NOMO-1 treated with dmso at 0.1 percent for 144 hours (cell line): ENCODE data around the gene NQO2.
"Not testable (repeated sequence)": the region's sequence is repeated elsewhere in the genome, so short reads cannot be mapped to it uniquely, and the experiment has no call there.

ENCODE experiments used
- DNase-seq: peaks from one replicate; lab custom pipeline; 2025; ENCODE audit not compliant: unreplicated experiment; lab: John Stamatoyannopoulos, UW

Gene NQO2

GRCh38 chr6:3036861-3037637 lies 37.4 kb downstream of the NQO2 start:
- DNase-seq, result no peak

DNA sequence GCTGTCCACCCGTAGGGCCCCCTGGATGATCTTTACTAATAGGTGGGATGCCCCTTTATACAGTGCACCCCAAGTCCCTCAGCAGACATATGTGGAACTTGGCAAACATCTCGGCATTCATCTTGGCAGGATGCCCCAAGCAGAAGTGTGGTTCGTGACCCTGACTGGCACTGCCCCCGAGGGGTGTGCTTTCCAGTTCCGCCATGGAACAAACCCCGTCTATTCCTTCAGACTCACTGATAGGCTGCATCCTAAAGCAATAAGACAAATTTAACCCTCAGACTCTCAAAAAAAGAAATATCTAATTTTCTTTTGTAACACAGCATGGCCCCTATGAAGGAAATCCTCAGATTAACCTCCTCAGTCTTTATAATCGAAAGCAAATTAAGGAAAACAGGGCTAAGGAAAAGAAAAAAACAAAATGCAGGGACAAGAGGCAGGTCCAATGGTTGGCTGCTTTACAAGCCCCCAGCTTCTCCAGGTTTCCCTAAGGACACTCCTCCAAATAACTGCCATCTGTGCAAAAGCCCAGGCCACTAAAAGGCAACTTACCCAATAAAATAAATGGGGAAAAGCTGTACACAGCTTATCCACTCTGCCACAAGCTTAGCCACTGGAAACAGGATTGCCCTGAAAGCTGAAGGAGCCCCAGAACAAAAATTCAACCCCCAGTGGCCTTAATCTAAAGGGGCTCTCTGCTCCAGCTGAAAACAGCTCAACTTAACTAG lies 38.1 kb downstream of the NQO2 start:
- DNase-seq, result no peak

DNA sequence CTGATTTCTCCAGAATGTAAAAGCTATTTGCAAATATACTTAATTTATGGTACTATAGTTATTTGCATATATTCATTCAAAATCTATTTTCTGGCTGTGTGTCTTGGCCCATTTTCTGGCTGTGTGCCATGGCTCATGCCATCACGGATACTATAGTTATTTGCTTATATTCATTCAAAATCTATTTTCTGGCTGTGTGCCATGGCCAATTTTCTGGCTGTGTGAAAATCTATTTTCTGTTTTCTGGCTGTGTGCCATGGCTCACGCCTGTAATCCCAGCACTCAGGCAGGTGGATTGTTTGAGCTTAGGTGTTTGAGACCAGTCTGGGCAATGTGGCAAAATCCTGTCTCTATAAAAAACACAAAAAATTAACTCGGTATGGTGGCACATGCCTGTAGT lies 39.7 kb downstream of the NQO2 start:
- no peak for DNase-seq

GRCh38 chr6:3041147-3041546 lies 41.5 kb downstream of the NQO2 start:
- DNase-seq, result no peak

GRCh38 chr6:3041606-3042005 lies 41.9 kb downstream of the NQO2 start:
- no peak for DNase-seq

- no peak for DNase-seq
Measured at GRCh38 chr6:3045369-3045768, 45.7 kb downstream of the NQO2 start.

DNA sequence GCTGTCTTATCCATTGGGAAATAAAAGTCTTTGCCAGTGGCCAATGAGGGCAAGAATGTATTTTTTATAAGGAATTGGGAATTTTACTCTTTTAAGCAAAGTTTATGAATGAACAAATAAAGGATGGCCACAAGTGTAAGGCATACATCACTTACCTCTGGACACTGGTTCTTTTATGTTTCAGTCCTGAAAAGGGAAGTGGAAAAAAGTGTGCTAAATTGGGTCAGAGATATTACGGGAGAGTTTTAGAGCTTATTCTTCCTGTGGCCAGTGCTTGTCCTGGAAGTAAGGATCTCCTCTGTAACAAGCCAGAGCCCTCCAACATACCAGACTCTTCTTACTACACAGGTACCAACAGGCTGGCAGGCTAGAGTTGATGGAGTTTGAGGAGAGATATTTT lies 46.1 kb downstream of the NQO2 start:
- DNase-seq, result peak; percentile 16

GRCh38 chr6:3046295-3046694 lies 46.6 kb downstream of the NQO2 start:
- no peak for DNase-seq

DNA sequence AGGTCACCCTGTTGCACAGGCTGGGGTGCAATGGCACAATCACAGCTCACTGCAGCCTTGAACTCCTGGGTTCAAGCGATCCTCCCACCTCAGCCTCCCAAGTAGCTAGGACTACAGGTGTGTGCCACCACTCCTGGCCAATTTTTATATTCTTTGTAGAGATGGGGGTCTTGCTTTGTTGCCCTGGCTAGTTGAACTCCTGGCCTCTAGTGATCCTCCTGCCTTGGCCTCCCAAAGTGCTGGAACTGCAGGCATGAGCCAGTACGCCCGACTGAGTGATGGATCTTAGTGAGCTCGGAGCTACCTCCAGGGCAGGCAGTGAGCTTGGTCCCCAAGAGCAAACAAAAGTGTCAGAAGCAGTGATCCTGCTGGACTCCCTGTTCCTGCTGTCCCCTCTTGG lies 48.3 kb downstream of the NQO2 start:
- DNase-seq, result not testable (repeated sequence)

DNA sequence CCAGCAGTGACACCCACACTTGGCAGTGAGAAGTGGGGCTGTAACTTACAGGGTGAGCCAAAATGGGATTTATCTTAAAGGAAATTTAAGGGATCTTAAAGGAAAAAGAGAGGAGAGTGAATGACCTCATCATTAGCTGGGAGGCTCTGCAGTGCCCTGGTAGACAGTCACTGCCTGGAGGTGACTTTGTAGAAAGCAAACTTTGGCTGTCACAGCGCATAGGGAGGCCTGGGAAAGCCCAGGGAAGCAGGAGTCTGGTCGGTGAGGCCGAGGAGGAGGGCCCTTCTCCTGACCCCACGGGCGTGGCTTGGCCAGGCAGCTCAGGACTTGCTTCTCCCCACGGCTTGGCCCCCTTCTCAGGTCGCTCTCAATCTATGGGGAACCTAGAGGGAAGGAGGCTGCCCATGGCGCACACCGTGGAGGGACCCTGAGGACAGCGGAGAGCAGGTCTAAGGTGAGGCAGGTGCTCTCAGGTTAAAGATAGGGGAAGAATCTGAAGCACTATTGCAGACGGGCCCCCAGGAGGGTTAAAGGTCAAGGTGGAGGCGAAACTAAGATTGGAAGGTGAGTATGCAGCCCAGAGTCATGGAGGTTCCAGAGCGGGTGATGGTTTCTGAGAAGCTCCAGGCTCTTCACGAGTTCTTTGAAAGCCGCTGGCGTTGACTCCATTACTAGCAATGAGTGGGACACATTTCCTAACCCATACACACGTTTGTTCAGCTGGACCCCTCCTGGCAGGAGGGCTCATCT lies 53.0 kb downstream of the NQO2 start:
- DNase-seq, result no peak

GRCh38 chr6:3053231-3053508 lies 53.5 kb downstream of the NQO2 start:
- DNase-seq, result no peak

DNA sequence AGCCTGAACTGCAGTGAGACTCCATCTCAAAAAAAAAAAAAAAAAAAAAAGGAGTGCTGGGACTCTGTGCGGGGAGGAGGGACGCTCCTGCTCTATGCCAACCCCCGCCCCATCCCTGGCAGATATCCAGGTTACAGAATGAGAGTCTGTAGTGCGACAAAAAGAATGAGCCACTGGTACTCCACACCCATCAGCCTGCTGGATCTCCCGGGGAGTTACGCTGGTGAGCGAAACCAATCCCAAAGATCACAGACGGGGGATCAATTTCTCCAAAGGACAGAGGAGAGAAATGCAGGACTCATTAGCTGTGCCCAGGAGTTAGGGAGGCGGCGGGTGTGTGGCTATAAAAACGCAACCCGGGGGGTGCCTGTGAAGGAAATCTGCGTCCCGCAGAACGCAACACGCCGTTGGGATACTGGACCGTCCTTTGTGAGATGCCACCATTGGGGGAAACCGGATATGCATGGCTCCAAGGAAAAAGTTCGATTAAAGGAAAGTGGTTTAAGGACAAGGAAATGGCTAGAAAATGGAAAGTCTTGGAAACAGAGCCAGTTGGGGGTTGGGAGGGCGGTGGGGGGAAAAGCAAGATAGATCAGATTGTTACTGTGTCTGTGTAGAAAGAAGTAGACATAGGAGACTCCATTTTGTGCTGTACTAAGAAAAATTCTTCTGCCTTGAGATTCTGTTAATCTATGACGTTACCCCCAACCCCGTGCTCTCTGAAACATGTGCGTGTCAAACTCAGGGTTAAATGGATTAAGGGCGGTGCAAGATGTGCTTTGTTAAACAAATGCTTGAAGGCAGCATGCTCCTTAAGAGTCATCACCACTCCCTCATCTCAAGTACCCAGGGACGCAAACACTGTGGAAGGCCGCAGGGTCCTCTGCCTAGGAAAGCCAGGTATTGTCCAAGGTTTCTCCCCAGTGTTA lies 54.8 kb downstream of the NQO2 start:
- DNase-seq, result not testable (repeated sequence)

GRCh38 chr6:3055158-3055499 lies 55.4 kb downstream of the NQO2 start:
- not testable (repeated sequence) for DNase-seq

DNA sequence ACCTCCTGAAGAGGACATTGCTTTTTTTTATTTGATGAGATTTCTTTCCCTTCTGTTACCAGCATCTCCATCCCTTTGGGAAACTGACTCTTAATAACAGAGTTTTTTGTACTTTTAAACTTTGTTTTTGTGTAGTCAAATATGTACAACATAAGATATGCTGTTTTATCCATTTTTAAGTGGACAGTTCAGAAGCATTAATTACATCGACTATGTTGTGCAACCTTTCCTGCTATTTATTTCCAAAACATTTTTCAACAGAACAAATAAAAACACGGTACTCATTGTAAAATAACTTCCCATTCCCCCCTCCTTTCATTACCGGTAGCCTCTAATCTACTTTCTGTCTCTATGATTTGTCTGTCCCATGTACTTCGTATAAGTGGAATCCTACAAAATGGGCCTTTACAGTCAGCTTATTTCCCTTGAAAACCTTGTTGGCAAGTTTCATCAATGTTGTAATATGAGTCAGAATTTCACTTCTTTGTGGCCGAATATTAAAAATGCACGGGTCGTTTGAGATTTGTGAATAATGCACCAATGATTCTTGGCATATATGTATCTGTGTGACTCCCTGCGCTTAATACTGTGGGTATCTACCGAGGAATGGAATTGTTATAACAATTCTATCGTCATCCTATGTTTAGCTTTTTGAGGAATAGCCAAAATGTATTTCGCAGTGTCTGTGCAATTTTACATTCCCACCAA lies 57.5 kb downstream of the NQO2 start:
- DNase-seq, result no peak

GRCh38 chr6:3058957-3059356 lies 59.3 kb downstream of the NQO2 start:
- DNase-seq, result no peak

- not testable (repeated sequence) for DNase-seq
Measured at GRCh38 chr6:3060092-3060491, 60.4 kb downstream of the NQO2 start.

DNA sequence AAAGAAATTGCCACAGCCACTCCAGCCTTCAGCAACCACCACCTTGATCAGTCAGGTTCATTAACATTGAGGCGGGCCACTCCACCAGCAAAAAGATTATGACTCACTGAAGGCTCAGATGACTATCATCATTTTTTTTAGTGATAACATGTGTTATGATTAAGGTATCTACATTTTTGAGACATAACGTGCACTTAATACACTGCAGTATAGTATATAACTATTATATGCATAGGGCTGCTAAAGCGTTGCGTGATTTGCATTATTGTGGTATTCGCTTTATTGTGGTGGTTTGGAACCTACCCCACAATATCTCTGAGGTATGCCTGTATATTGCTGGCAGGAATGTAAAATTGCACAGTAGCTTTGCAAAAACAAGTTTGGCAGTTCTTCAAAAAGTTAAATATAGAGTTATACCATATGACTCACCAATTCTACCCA lies 61.8 kb downstream of the NQO2 start:
- no peak for DNase-seq

DNA sequence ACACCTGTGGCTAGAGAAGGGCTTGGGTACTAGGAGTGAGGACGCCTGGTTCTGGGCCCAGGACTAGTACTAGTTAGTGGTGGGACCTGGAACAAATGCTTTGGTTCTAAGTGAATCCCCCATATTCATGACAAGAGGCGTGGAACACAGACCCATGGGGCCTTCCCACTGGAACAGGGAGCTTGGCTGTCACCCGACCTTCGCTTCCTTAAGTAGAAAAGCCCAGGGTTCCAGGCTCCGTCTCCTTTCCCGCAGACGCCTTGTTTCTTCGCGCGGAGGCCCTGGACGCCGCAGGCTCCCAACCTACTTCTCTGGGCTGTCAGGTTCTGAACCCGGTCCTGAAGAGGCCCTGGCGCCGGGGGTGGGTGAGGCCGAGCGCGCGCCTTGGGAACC lies 63.6 kb downstream of the NQO2 start:
- DNase-seq, result not testable (repeated sequence)

DNA sequence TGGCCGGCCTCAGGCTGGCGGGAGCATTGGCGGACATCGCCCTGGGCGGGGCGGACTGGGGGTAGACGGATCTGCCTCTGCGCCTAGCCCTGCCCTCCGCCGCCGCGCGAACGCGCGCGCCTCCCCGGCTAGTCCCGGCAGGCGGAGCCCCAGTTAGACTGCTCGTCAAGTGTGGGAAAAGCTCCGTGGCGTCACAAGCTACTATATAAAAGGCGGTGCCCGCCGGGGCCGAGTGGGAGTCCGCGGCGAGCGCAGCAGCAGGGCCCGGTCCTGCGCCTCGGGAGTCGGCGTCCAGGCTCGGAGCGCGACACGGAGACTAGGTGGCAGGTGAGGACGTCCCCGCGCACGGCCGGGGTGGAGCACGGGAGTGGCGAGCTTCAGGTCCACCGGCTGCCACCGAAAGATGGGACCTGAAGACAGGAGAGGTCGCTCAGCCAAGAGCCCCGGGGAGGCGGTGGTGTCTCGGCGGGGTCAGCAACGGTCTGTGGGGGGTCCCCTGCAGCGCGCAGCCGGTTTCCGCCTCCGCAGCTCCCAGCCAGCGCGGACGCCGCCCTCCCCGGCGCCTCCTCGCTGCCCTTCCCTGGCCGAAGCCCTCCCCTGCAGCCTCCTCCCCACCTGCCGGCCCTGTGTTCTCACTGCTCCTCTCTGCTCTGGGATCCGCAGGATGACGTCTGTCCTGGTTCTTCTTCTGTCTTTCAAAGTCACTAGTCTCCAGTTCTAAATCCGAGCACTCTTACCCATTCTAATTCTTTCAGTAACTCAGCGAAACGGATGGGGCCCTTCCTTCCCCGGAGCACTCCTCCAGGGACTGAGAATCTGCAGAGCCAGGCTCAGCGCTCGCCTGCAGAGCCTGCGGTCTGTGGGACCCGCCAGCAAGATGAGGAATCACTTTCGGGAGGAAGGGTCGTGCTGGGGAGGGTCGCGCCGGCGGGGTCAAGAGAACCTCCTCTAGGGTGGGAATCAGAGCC lies 64.3 kb downstream of the NQO2 start:
- DNase-seq, result peak; percentile 95
